CD14-positive monocyte (primary cell): ENCODE data around the gene ADAMTS8. TPM values are rescaled to one million over a fixed set of nuclear protein-coding genes. Genes with fewer than 3 reads are reported as not detected.

Experiments
- DNase-seq, 3 donors: peaks; one replicate each; pipeline ENCODE4 v3.0.0-alpha.2; 2011 to 2022
- H2AFZ ChIP-seq: 2 replicates; pipeline ENCODE4 v1.6.0; 2012; ENCODE audit warnings: mild to moderate bottlenecking, low read depth, low read length, inconsistent platforms; ENCODE audit not compliant: insufficient read depth, poor library complexity, severe bottlenecking
- H3K27ac ChIP-seq, 2 donors: 1 replicate in 1 of 2; 2 replicates in 1 of 2; pipeline ENCODE4 v1.5.1; 2012 to 2013; ENCODE audit warnings: low read length in 2 of 2, control low read depth in 1 of 2, inconsistent platforms in 1 of 2, low read depth in 1 of 2, mild to moderate bottlenecking in 1 of 2
- H3K27me3 ChIP-seq, 2 donors: one replicate each; pipeline versions ENCODE4 v1.6.0 to v1.6.1; 2011 to 2013; ENCODE audit warnings: low read length in 2 of 2; ENCODE audit not compliant: control insufficient read depth in 2 of 2, insufficient read depth in 2 of 2
- H3K36me3 ChIP-seq, 2 donors: replicated peaks in 1 of 2; 1 replicate in 1 of 2; 2 replicates in 1 of 2; pipeline versions ENCODE4 v1.5.1 to v1.6.1; 2012 to 2013; ENCODE audit warnings: low read length in 2 of 2, control low read depth in 1 of 2, inconsistent platforms in 1 of 2, mild to moderate bottlenecking in 1 of 2; ENCODE audit not compliant: insufficient read depth in 2 of 2, control insufficient read depth in 1 of 2
- H3K4me1 ChIP-seq, 2 donors: 1 replicate in 1 of 2; 2 replicates in 1 of 2; pipeline versions ENCODE4 v1.5.1 to v1.6.1; 2012 to 2013; ENCODE audit warnings: low read length in 2 of 2, control low read depth in 1 of 2, inconsistent platforms in 1 of 2, mild to moderate bottlenecking in 1 of 2, moderate library complexity in 1 of 2; ENCODE audit not compliant: insufficient read depth in 2 of 2, control insufficient read depth in 1 of 2
- H3K4me2 ChIP-seq: replicated peaks from 2 replicates; pipeline ENCODE3; 2012; ENCODE audit warnings: low read length, moderate library complexity, mild to moderate bottlenecking; ENCODE audit not compliant: poor library complexity, severe bottlenecking; ENCODE audit errors: extremely low read depth
- H3K4me3 ChIP-seq, 3 experiments: fragments of 200-600 bp in 1 of 3; sonication (generic) in 1 of 3; replicated peaks in 1 of 3; 1 replicate in 2 of 3; 2 replicates in 1 of 3; pipeline ENCODE4 v1.5.1; 2011 to 2013; ENCODE audit warnings: low read length in 3 of 3, mild to moderate bottlenecking in 3 of 3, control low read depth in 2 of 3, low read depth in 2 of 3, inconsistent platforms in 1 of 3, moderate library complexity in 1 of 3
- H3K79me2 ChIP-seq: 2 replicates; pipeline ENCODE4 v1.6.0; 2012; ENCODE audit warnings: mild to moderate bottlenecking, control low read depth, inconsistent platforms, low read length, moderate library complexity; ENCODE audit not compliant: insufficient read depth
- H3K9ac ChIP-seq: 2 replicates; pipeline ENCODE4 v1.6.0; 2017; ENCODE audit warnings: low read length, mild to moderate bottlenecking; ENCODE audit not compliant: insufficient read depth, poor library complexity, severe bottlenecking
- H3K9me3 ChIP-seq, 2 donors: replicated peaks in 1 of 2; 1 replicate in 1 of 2; 2 replicates in 1 of 2; pipeline versions ENCODE4 v1.5.1 to v1.6.1; 2012 to 2013; ENCODE audit warnings: low read length in 2 of 2, control low read depth in 1 of 2; ENCODE audit not compliant: control insufficient read depth in 1 of 2, insufficient read depth in 1 of 2
- H4K20me1 ChIP-seq: 2 replicates; pipeline ENCODE4 v1.6.0; 2012; ENCODE audit warnings: mild to moderate bottlenecking, low read length, control low read depth, moderate library complexity; ENCODE audit not compliant: insufficient read depth
- H3K27ac Mint-ChIP-seq, 7 donors: one replicate each; pipeline ENCODE4 v1.8.0; 2020; ENCODE audit warnings: mild to moderate bottlenecking in 7 of 7, mixed read lengths in 7 of 7, moderate library complexity in 6 of 7, inconsistent platforms in 2 of 7
- H3K27me3 Mint-ChIP-seq, 3 donors: one replicate each; pipeline ENCODE4 v1.8.0; 2021 to 2022; ENCODE audit warnings: low read depth in 3 of 3, mild to moderate bottlenecking in 3 of 3, mixed read lengths in 3 of 3, moderate library complexity in 3 of 3, inconsistent platforms in 1 of 3
- H3K36me3 Mint-ChIP-seq, 2 donors: one replicate each; pipeline ENCODE4 v1.8.0; 2020; ENCODE audit warnings: mixed read lengths in 2 of 2, inconsistent platforms in 1 of 2, mild to moderate bottlenecking in 1 of 2
- H3K4me1 Mint-ChIP-seq: one replicate; pipeline ENCODE4 v1.8.0; 2020; ENCODE audit warnings: mild to moderate bottlenecking, mixed read lengths
- H3K4me3 Mint-ChIP-seq, 2 donors: one replicate each; pipeline ENCODE4 v1.8.0; 2020; ENCODE audit warnings: mild to moderate bottlenecking in 2 of 2, mixed read lengths in 2 of 2, moderate library complexity in 1 of 2
- H3K9me3 Mint-ChIP-seq, 7 donors: one replicate each; pipeline ENCODE4 v1.8.0; 2020 to 2022; ENCODE audit warnings: mixed read lengths in 7 of 7, mild to moderate bottlenecking in 6 of 7, moderate library complexity in 6 of 7, inconsistent platforms in 2 of 7
- CTCF ChIP-seq: fragments of 200-600 bp; IDR thresholded peaks from one replicate; pipeline ENCODE4 v1.8.0; 2022; ENCODE audit warnings: antibody characterized with exemption, mild to moderate bottlenecking
- WGBS: methylation state at CpG from one replicate; pipeline ENCODE4 v1.1.5; 2013; ENCODE audit warnings: missing lambda C conversion rate; ENCODE audit not compliant: insufficient coverage; 5-methylcytosine and 5-hydroxymethylcytosine counted together
- intact Hi-C, 2 donors: fragments of 100-400 bp; cut with micrococcal nuclease; formaldehyde crosslinking; loops; one replicate each; pipeline versions ENCODE4 v1.15.0 to v1.15.1; 2023
- polyA plus RNA-seq, 3 donors: library from polyadenylated mRNA; depleted of rRNA in 1 of 3; unstranded in 2 of 3; stranded (reverse) in 1 of 3; fragments of 300-500 nt in 2 of 3; fragments of >200 nt in 1 of 3; fragmentation: Illumina TruSeq in 2 of 3; gene quantifications; 1 replicate in 2 of 3; 2 replicates in 1 of 3; pipeline ENCODE4 v1.2.3, GENCODE V29; 2012 to 2021

The ADAMTS8 gene
- polyA plus RNA-seq, 3 donors, result not detected

- WGBS, result 96% methylated on average over 5 of the region's 7 CpGs
- Histone ChIP-seq H3K9ac (no peak overlapping the region), H3K79me2 (no peaks in the 10 kb centered on the region), H3K4me2 (no peak overlapping the region), H3K27me3 (no peaks in the 10 kb centered on the region), H3K36me3 (no peaks in the 10 kb centered on the region), H3K27ac (no peak overlapping the region), H4K20me1 (no peaks in the 10 kb centered on the region), H2AFZ (no peak overlapping the region), H3K4me3 (no peak overlapping the region), H3K9me3 (no peaks in the 10 kb centered on the region), H3K4me1 (no peaks in the 10 kb centered on the region)
- no peak for DNase-seq
- no peak overlapping the region for H3K4me3 Mint-ChIP-seq
- TF ChIP-seq CTCF, result no peak
- H3K36me3 Mint-ChIP-seq, result no peaks in the 10 kb centered on the region
- peaks cover 7 to 12% (median 11%) of the 10 kb centered on the region in 3 donors for H3K27me3 Mint-ChIP-seq
- H3K27ac Mint-ChIP-seq, result no peak overlapping the region
- intact Hi-C loops, result no loop called here
- peaks cover 0 to 10% (median 2%) of the 10 kb centered on the region in 7 donors for H3K9me3 Mint-ChIP-seq
- peaks cover 11% of the 10 kb centered on the region for H3K4me1 Mint-ChIP-seq
Measured at GRCh38 chr11:130437848-130438247, 9.4 kb upstream of the ADAMTS8 start.

- H3K79me2 ChIP-seq, result no peaks in the 10 kb centered on the region
- DNase-seq, result no peak
- H3K4me3 ChIP-seq, result no peak overlapping the region
- intact Hi-C loops, result no loop called here
- H3K27me3 Mint-ChIP-seq, result peaks cover 10 to 15% (median 11%) of the 10 kb centered on the region in 3 donors
- peaks cover 2 to 3% of the 10 kb centered on the region in 2 donors for H3K27me3 ChIP-seq
- H3K4me1 ChIP-seq, result no peaks in the 10 kb centered on the region
- no peak overlapping the region for H3K4me3 Mint-ChIP-seq
- no CpG with 5 or more reads among the region's 3 CpGs for WGBS
- TF ChIP-seq CTCF, result no peak
- no peaks in the 10 kb centered on the region for H3K9me3 ChIP-seq
- H3K4me2 ChIP-seq, result no peak overlapping the region
- no peak overlapping the region for H3K27ac Mint-ChIP-seq
- H3K36me3 Mint-ChIP-seq, result no peaks in the 10 kb centered on the region
- no peaks in the 10 kb centered on the region for H3K36me3 ChIP-seq
- no peak overlapping the region for H3K9ac ChIP-seq
- peaks cover 0 to 8% (median 2%) of the 10 kb centered on the region in 7 donors for H3K9me3 Mint-ChIP-seq
- H4K20me1 ChIP-seq, result no peaks in the 10 kb centered on the region
- no peak overlapping the region for H3K27ac ChIP-seq
- peaks cover 11% of the 10 kb centered on the region for H3K4me1 Mint-ChIP-seq
- no peak overlapping the region for H2AFZ ChIP-seq
Measured at GRCh38 chr11:130436171-130436570, 7.8 kb upstream of the ADAMTS8 start.
